HG03571 (cell line): ENCODE results near the gene RHOU.

ENCODE experiments used
- ATAC-seq: cut with Tn5 transposase; IDR thresholded peaks from one replicate; pipeline ENCODE4 v1.9.1; 2021; ENCODE audit not compliant: unreplicated experiment

The RHOU gene

DNA sequence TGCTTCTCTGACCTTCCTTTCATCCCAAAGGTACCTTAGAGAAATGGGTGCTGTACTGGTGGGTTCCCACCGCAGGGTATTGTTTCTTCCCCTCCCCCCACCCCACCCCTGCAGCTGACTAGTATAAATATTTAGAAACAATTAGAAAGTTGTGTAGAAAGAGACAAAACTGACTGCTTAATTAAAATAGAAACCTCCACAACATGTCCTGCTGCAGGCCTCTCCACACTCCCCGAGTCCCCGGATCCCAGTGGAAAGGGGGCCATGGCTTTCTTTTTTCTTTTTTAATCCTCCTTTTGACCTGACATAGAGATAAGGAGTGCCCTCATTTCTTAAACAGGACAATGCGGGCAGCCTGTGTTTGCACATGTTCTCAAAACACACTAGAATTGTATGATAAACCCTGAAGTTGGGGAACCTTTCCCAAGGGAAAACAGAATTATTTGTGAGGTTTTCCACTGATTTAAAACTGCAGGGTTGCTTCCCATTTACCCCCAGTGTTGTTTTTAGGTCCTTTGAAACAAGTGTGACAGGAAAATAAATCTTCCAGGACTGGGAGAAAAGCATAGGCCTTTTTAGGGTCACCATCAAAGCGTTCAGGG is 1.7 kb downstream of the RHOU start:
- no peak for ATAC-seq

DNA sequence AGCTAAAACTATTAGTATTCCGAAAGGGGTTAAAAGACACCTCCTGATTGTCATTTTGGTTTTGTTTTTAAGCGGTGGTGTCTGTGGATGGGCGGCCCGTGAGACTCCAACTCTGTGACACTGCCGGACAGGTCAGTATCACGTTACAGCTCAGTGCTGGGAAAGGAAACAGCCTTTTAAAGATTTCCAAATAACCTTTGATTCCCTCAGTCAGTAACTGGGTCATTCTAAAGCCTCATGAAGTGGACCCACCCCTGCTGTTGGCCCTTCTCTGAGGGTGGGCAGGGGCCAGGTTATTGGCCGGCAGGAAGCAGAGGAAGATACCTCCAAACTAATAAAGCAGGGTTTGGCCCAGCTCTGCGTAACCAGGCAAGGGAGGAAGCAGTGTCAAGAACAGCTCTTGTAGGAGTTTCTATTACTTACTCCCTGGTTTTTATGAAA is 2.3 kb downstream of the RHOU start:
- ATAC-seq, result no peak

DNA sequence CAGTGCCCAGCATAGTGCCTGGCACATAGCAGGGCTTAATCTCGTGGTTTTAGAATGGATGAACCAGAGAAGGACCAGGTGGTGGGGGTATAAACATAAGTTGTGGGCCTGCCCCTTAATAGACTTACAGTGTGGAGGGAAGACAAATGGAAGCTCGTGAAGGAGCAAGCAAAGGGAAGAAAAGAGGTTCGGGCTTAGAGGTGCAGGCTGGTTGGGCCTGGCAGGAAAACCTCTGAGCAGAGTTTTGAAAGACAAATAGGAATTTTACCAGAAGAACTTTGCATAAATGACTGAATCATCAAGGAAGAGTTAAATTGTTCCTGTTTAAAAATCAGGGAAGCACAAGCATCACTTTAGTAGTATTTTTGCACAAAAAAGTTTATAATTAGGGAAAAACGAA is 4.5 kb downstream of the RHOU start:
- ATAC-seq, result no peak

DNA sequence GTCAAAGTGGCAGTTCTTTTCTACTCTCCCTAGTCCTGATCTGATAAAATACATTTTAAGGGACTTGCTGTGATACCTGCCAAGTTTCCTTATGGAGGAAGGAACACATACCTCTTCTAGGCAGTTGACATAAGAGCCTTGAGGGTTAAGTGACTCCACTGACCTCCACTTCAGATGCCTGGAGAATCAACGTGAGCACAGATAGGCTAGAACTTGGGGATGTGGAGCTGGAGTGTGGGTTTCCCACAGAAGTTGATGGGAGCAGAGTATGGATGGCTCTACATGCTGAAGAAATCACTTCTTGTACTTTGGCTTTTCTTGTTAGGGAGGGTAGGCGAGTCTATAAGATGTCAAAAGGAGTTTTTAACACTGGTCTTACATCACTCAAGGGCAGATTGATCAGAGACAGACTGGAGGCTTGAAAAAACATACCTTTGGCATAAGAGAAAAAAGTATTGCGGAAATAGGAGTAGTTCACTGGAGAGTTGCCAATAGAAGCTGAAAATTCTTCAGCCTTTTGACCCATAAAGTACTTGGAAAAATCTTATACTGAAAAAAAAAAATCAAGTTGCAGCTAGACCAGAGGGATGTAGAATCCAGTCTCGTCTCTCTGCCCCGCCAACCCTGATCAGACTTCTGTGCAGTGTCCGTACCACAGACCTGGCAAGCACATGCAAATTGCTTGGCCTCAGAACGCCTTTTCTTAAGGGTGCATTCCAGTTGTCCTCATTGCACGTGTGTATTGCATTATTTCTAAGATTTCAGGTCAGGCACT is 5.5 kb downstream of the RHOU start:
- ATAC-seq, result no peak

DNA sequence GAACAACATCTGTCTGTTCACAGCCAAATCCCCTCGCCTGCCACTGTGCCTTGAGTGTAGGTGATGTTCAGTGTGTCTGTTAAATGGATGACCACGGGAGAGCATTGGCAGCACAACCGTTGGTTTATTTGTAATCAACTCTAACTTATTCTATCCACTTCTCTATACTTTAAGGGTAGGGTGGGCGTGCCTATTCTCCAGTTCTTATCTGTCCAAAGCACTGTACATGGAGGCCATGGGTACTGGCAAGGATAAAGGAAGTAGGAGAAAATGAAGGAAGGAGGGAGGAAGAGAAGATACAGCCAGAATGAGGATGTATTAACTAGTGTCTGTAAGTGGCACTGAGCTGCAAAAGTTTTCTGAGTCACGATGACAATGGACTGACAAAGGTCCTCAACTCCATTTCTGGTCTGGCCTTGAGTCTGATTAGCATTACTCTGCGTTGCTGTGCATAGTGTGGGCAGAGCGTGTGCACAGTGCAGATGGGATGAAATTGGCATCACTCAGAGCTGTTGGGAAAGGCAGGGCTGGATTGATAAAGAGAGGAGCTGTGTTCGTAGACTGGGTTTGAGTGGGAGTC is 7.1 kb downstream of the RHOU start:
- ATAC-seq, result no peak

DNA sequence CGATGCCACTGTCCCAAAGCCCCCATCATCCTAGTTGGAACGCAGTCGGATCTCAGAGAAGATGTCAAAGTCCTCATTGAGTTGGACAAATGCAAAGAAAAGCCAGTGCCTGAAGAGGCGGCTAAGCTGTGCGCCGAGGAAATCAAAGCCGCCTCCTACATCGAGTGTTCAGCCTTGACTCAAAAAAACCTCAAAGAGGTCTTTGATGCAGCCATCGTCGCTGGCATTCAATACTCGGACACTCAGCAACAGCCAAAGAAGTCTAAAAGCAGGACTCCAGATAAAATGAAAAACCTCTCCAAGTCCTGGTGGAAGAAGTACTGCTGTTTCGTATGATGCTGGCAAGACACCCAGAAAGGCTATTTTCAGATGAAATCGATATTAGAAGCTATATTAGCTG is 8.1 kb downstream of the RHOU start:
- no peak for ATAC-seq

DNA sequence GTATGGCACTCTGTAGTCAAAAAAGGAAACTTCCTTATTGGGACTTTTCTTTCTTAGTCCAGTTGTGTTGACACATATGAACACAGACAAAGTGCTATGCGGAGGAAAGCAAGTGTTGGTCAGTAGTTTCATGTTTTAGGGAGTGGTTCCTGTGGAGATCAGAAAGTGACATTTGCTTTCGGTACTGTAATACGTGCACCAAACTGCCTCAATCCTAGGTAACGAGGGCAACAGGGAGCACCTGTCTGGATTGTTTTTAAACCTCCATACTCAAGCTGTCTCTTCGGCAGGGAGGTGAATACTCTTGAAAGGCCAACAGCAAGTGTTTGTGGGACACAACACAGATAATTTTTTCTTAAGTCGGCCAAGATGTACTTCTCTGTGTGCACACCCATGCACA is 9.1 kb downstream of the RHOU start:
- no peak for ATAC-seq

DNA sequence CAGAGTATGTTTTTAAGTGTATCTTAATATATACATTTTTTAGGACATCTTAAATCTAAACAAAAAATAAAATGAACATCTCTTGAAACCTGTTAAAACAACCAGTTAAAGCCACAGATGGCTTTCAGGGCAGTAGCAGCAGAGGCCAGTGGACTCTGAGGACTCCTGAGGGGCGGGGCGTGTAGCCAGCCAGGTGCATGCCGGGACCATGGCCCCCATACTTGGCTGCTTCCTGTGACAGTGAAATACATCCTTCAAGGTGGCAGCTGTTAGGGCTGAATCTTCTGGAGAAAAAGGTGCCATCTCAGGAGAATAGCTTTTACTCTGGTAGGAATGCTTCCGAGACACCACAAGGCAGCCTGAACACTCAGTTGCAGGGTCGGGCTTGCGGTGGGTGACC is 9.6 kb downstream of the RHOU start:
- no peak for ATAC-seq

DNA sequence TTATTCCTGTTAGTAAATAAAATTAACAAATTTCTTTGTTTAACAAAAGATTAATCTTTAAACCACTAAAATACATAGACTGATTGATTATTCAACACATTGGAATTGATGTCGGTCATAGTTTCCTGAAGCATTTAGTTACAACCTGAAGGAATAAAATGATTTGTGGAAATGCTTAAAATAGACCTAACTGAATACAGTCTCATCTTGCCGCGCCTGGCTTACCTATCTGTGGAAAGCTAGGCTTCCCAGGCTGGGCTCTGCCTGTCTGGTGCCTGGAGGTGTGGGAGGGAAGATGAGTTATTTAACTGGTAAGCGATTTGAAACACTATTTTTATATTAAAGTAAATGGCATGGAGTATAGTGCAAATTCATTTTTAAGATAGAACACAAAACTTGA is 10.2 kb downstream of the RHOU start:
- ATAC-seq, result no peak

DNA sequence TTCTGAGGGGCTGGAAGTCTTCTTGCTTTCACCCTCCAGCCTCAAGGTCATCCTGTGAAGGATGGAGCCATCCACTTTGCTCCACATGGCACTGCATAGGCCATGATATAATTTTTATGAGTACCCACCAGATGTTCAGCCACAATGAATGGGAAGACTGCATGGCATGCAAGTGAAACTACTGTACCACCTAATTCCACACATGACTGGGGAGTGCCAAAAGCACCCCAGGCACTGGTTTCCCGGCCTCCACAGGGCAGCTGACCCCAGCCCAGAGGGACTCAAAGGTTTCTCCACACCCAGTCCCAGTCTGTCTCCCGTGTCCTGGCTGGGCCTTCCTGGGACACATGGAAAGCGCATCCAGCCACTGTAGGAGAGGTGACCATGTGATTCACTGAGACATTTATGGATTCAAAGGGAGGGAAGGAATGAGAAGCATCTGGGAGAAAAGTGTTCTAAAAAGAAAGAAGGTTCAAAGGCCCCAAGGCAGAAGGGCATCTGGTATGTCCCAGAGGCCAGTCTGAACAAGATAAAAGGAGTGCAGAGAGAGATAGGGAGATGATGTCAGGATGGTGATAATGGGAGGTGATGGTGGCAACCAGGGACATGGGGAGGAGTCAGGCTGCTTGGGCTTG is 12.1 kb downstream of the RHOU start:
- ATAC-seq, result no peak

DNA sequence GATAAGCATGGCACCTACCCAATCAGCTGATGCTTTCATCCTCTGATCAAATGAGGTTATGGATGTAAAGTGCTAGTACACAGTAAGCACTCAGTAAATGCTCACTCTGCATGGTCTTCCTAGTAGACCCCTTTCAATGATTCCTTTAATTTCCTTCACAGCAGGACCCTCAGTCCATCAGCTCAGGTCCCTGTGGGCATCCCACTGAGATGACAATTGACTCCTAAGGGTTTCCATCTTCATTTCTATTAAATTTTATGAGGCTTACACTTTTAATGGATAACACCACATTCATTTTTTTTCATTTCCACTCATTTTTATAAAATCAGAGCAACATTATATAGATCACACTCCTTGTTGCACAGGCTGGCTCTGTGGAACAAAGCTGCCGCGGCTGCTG is 12.8 kb downstream of the RHOU start:
- no peak for ATAC-seq

DNA sequence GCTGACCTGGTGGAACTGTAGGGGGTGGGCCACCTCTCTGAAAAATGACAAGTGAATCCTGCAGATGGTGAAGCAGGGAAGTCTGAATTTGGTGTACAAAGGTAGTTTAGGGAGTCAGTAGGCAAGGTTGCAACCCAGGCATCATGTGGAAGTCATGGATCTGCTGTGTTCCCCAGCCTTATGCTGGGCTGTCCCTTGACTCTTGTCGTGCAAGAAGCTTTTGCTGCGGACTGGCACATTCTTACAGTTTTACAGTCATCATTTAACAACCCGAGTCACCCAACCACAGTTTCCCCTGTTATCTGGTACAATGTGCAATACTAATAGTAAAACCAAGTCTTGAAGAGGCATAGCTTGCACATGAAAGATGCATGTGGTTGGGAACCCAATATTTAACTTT is 13.2 kb downstream of the RHOU start:
- ATAC-seq, result no peak

DNA sequence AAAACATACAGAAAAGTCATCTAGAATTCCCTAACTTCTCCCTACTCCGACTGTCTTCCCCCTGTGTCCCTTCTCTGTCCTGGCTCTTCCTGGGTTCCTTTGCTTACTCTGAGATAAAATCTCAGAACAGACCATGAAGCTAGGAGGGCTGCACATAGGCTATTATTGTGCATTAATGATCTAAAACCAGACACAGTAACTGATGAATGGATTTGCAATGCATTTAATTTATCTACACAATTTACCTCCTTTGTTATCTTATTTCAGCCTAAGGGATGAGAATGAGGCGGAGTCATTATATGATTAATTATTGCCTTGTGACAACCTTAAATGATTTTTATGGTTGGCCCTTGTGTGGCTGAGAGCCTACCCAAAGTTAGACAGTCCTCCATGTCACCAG is 14.5 kb downstream of the RHOU start:
- ATAC-seq, result no peak

DNA sequence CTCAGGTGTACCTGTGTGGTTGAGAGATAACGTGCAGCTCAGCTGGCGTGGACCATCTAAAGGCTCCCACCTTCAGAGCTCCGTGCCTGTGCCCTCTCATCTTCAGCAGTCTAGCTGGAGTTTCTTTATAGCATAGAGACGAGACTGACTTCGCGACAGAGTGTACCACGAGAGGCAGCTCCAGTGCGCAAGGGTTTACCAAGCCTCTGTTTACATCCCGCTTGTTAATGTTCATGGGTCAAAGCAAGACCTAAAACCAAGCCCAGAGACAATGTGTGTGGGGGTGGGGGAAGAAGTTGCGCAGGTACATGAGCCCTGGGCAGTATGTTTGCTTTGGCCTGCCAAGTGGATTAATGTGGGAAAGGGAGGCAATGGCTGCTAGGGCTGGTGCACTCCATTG is 15.6 kb downstream of the RHOU start:
- no peak for ATAC-seq

DNA sequence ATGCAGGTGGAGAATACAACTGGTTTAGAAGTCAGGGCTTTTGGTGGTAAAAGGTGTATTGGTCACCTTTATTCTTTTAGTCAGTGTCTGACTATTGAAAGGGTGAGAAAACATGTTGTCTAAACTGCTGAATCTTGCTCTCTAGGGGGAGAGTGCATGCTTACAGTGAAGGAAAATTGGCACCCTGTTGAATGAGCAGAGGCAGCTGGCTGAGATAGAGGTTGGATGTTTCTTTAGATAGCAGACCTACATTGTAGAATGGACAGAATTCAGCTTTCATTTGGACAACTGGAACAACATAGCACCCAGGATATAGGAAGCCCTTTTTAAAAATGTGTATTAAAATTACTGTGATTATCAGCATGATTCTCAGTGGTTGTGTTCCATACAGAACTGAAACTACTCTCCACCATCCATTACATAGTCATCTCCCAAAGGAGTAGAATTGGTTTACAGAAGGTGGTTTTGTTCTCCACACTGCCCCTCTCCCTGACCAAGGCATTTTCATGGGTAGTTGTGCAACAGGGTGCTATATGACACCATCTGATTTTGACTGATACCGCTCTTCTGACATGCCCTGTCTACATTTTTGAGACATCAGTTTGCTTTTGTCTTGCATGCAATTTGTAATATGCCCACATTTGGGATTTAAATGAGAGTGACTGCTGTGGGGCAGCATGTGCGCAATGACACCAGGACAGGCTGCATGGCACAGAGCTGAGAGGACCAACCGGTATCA is 16.2 kb downstream of the RHOU start:
- ATAC-seq, result no peak

DNA sequence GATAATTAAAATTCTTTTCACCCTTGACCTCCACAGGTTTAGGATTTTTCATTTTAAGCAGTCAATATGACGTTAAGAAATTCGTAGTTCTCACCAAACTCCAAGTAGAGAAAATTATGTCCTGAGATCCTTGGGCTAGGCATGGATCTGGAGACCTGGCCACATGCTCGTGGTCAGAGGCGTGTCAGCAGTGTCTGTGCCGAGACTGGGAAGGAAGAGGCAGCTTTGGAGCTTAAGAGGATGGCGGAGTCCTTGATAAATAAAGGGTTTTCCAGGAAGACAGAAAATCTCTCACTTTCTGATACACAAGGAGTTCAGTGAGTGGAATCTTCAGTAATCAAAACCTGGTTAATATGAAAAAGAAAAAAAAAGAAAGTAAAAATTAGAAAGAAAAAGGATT is 17.0 kb downstream of the RHOU start:
- ATAC-seq, result no peak

DNA sequence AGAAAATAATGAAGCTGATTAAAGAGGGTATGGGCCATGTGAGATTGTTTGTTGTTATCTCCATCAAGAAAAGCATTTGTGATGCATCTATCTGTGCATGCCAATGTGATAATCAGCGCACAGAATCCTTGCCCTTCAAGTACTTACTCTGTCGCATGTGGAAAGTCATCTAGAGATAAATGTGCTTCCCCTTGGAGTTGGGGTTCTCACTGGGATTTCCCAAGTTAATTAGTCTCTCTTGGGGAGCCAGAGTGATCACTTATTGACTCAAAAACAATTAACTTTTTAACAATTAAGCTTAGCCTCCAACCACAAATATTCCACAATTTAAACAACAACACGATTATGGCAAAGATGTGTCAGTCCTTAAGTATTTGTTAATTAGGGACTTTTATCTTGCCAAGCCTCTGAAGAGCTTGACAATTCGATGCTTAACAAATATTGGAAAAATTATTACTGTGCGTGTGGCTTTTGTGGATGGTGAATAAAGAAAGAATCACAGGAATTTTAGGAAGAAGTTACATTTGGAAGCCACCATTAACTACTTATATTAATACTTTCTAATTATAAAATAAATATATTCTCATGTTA is 17.5 kb downstream of the RHOU start:
- ATAC-seq, result no peak

DNA sequence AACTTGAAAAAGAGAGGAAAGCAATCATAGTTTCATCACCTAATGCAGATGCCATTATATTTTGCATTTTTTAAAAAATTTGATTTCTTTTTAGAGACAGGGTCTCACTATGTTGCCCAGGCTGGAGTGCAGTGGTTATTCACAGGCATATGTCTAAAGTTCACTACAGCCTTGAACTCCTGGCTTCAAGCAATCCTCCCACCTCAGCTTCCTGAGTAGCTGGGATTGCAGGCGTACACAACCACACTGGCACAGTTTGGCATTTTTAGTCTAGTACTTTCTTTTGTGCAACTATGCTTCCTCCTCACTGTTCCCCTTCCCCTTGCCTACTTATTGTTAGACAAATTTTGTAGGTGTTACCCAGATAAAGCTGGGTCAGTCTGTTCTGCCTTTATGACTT is 18.0 kb downstream of the RHOU start:
- no peak for ATAC-seq

DNA sequence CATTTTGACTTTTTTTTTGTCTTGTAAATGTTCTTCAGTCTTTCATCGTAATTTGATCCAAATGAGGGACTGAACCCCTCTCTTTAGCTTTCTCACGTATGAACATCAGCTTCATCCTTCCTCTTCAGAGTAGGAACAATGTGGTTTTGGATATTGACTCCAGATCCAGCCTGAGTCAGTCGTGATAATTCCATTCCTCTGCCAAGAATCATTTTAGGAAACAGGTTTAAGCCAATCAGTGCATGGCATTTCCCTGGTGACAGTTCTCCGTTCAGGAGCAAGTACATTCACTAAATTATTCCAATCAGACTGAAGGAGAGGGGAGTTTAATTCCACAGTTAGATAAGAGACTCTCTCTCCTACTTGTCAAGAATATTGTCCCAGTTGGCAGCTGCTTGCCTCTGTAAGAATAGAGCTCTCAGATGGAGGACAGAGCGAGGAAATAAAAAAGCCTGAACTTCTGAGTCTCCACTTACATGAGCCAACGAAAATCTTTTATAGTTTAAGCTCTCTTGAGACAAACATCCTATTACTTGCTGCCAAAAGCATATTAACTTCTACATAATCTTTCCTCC is 18.6 kb downstream of the RHOU start:
- no peak for ATAC-seq

DNA sequence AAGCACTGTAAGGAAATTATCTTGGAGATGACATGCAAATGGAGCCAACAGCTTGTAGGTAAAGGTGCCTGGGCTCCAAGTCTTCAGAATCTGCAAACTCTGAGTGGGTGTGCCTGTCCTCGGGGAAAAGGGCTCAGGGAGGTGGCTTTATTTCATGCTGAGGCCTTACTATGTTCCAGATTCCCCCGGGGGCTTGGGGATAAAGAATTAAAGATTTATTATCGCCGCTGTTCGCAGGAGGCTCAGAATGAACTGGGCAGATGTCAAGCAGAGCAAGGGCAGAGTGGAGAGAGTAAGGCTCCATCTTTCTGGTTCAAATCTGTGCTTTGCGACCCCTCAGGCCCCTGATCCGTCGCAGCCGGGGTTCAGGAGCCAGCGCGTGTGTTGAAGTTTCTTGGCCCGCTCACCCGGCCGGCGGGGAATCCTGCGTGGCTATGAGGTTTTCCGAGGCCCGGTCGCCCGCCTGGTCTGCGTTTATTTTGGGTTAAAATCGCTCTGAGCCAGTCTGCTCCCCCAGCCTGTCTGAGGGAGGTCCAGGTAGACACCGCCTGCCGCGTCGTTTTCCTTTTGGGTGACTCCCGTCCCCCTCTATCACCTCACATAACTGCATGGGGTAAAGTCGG is 19.5 kb downstream of the RHOU start:
- ATAC-seq, result no peak
